ENCODE data around the gene EPHA1.

GRCh38 chr7:143359771-143360353 is 48.8 kb downstream of the EPHA1 start:
- TF ChIP-seq CTCF (IDR thresholded peaks at IDR 0.05) (no peak), POLR2A (IDR thresholded peaks at IDR 0.05) (no peak)

All from body of pancreas (tissue), 4 donors.